Measurements from ENCODE around the gene SLC2A13.
A peak's percentile ranks its signal among the peaks of the same experiment; 100 is the strongest.

SLC2A13 gene

GRCh38 chr12:40105515-40106201 is at the start of gene SLC2A13:
TSS of gene SLC2A13 (minus strand) at chr12:40106081. CDS start at chr12:40105808, 273 bp downstream.
- DNase-seq (ENCODE audit: low read depth): peak; percentile 51

- no peak for DNase-seq (ENCODE audit: low read depth)
These were observed 48.5 kb upstream of the SLC2A13 start for GRCh38 chr12:40154381-40154780.

- no peak for DNase-seq (ENCODE audit: low read depth)
These were observed 47.6 kb upstream of the SLC2A13 start for GRCh38 chr12:40153432-40153831.

- peak; percentile 15 for DNase-seq (ENCODE audit: low read depth)
These were observed 47.0 kb upstream of the SLC2A13 start for GRCh38 chr12:40152783-40153383.

- DNase-seq (ENCODE audit: low read depth): no peak
These were observed 43.9 kb upstream of the SLC2A13 start for GRCh38 chr12:40149673-40150260.

GRCh38 chr12:40146800-40147797 is 41.2 kb upstream of the SLC2A13 start:
- no peak for DNase-seq (ENCODE audit: low read depth)

- DNase-seq (ENCODE audit: low read depth): no peak
These were observed 40.0 kb upstream of the SLC2A13 start for GRCh38 chr12:40145896-40146295.

- DNase-seq (ENCODE audit: low read depth): no peak
These were observed 38.1 kb upstream of the SLC2A13 start for GRCh38 chr12:40144023-40144422.

GRCh38 chr12:40142001-40142744 is 36.3 kb upstream of the SLC2A13 start:
- DNase-seq (ENCODE audit: low read depth): no peak

- no peak for DNase-seq (ENCODE audit: low read depth)
These were observed 32.6 kb upstream of the SLC2A13 start for GRCh38 chr12:40138526-40138925.

GRCh38 chr12:40137252-40137651 is 31.4 kb upstream of the SLC2A13 start:
- no peak for DNase-seq (ENCODE audit: low read depth)

GRCh38 chr12:40127408-40127807 is 21.5 kb upstream of the SLC2A13 start:
- DNase-seq (ENCODE audit: low read depth): no peak

- DNase-seq (ENCODE audit: low read depth): no peak
These were observed 17.6 kb upstream of the SLC2A13 start for GRCh38 chr12:40123496-40123895.

- no peak for DNase-seq (ENCODE audit: low read depth)
These were observed 17.0 kb upstream of the SLC2A13 start for GRCh38 chr12:40122842-40123241.

- DNase-seq (ENCODE audit: low read depth): no peak
These were observed 11.9 kb upstream of the SLC2A13 start for GRCh38 chr12:40117818-40118217.

- no peak for DNase-seq (ENCODE audit: low read depth)
These were observed 4.7 kb upstream of the SLC2A13 start for GRCh38 chr12:40110586-40110985.

- DNase-seq (ENCODE audit: low read depth): no peak
These were observed 2.1 kb upstream of the SLC2A13 start for GRCh38 chr12:40107803-40108620.

- DNase-seq (ENCODE audit: low read depth): peak; percentile 91
These were observed 1.4 kb upstream of the SLC2A13 start for GRCh38 chr12:40107098-40107802.

- DNase-seq (ENCODE audit: low read depth): no peak
These were observed 774 bp upstream of the SLC2A13 start for GRCh38 chr12:40106655-40107054.

- DNase-seq (ENCODE audit: low read depth): no peak
These were observed 287 bp upstream of the SLC2A13 start for GRCh38 chr12:40106202-40106533.

Data from stimulated activated CD8-positive, alpha-beta memory T cell treated with anti-CD3 and anti-CD28 coated beads, Interleukin-15, amount 100 ng/mL, for 1 hour (primary cell).